Gastrocnemius medialis (tissue), 4 donors: ENCODE results near the gene DAB2IP.

ENCODE experiments used
- CTCF ChIP-seq, 5 experiments: fragments of 450-650 bp in 3 of 5; fragments of 200-600 bp in 2 of 5; sonication (generic) in 2 of 5; IDR thresholded peaks in 4 of 5; conservative IDR thresholded peaks in 1 of 5; 1 replicate in 4 of 5; 2 replicates in 1 of 5; pipeline ENCODE4 v1.5.1; 2016 to 2019; ENCODE audit warnings: antibody characterized with exemption in 5 of 5, mild to moderate bottlenecking in 3 of 5, moderate library complexity in 3 of 5
- POLR2A ChIP-seq, 2 donors: fragments of 450-650 bp; IDR thresholded peaks; one replicate each; pipeline ENCODE4 v1.6.1; 2017; ENCODE audit warnings: antibody characterized with exemption in 2 of 2, mild to moderate bottlenecking in 2 of 2, moderate library complexity in 2 of 2

GRCh38 chr9:121646992-121647391 lies 4.4 kb upstream of the DAB2IP start:
- no peak for TF ChIP-seq CTCF (IDR thresholded peaks at IDR 0.05 in 4 of 5, conservative IDR thresholded peaks at IDR 0.05 in 1 of 5)
- TF ChIP-seq POLR2A (IDR thresholded peaks at IDR 0.05) = no peak
